Mesothelial cell of epicardium (in vitro differentiated cells): Measurements from ENCODE around the gene LRP6. TPM values are rescaled to one million over a fixed set of nuclear protein-coding genes. Genes with fewer than 3 reads are reported as not detected.

Experiments
- DNase-seq, 2 experiments: peaks; one replicate each; pipeline ENCODE4 v3.0.0; 2021; ENCODE audit warnings: low spot score in 2 of 2; ENCODE audit not compliant: unreplicated experiment in 2 of 2
- H3K27ac Mint-ChIP-seq: 2 replicates; pipeline ENCODE4 v1.8.0; 2021; ENCODE audit warnings: mixed read lengths
- H3K27me3 Mint-ChIP-seq: 2 replicates; pipeline ENCODE4 v1.8.0; 2021; ENCODE audit warnings: low read depth, mixed read lengths
- H3K36me3 Mint-ChIP-seq: 2 replicates; pipeline ENCODE4 v1.8.0; 2021; ENCODE audit warnings: mixed read lengths
- H3K4me1 Mint-ChIP-seq: 2 replicates; pipeline ENCODE4 v1.8.0; 2021; ENCODE audit warnings: mixed read lengths
- H3K4me3 Mint-ChIP-seq: 2 replicates; pipeline ENCODE4 v1.8.0; 2021; ENCODE audit warnings: mild to moderate bottlenecking, moderate library complexity, mixed read lengths
- H3K9me3 Mint-ChIP-seq: 2 replicates; pipeline ENCODE4 v1.8.0; 2021; ENCODE audit warnings: mixed read lengths
- CTCF ChIP-seq: fragments of 200-600 bp; sonication (generic); IDR thresholded peaks from one replicate; pipeline ENCODE4 v1.5.0; 2021; ENCODE audit warnings: antibody characterized with exemption; ENCODE audit not compliant: unreplicated experiment
- total RNA-seq: library from RNA; stranded (reverse); gene quantifications from 3 replicates; pipeline ENCODE4 v1.2.1, GENCODE V29; 2021

LRP6 gene
- total RNA-seq, 1 donor from 2014 or later = 72.9 TPM

GRCh38 chr12:12219664-12220063, 47.2 kb downstream of the LRP6 start:
- Mint-ChIP-seq H3K36me3 (peaks cover 6% of the 10 kb centered on the region), H3K27me3 (no peaks in the 10 kb centered on the region), H3K4me3 (no peak overlapping the region), H3K9me3 (peaks cover 11% of the 10 kb centered on the region), H3K27ac (no peak overlapping the region), H3K4me1 (peaks cover 10% of the 10 kb centered on the region)
- TF ChIP-seq CTCF = no peak
- no peak for DNase-seq

- Mint-ChIP-seq H3K36me3 (peaks cover 6% of the 10 kb centered on the region), H3K9me3 (peaks cover 15% of the 10 kb centered on the region), H3K27me3 (no peaks in the 10 kb centered on the region), H3K27ac (peak overlapping the region; percentile 68), H3K4me3 (no peak overlapping the region), H3K4me1 (peaks cover 10% of the 10 kb centered on the region)
- no peak for DNase-seq
- TF ChIP-seq CTCF = no peak
These were observed 49.9 kb downstream of the LRP6 start for GRCh38 chr12:12217018-12217359.

- H3K36me3 Mint-ChIP-seq = peaks cover 6% of the 10 kb centered on the region
- H3K27ac Mint-ChIP-seq = peak overlapping the region; percentile 68
- H3K4me1 Mint-ChIP-seq = peaks cover 10% of the 10 kb centered on the region
- TF ChIP-seq CTCF = no peak
- H3K27me3 Mint-ChIP-seq = no peaks in the 10 kb centered on the region
- no peak overlapping the region for H3K4me3 Mint-ChIP-seq
- peaks cover 15% of the 10 kb centered on the region for H3K9me3 Mint-ChIP-seq
- DNase-seq = no peak
These were observed 50.4 kb downstream of the LRP6 start for GRCh38 chr12:12216349-12217017.

GRCh38 chr12:12214635-12215131, 52.2 kb downstream of the LRP6 start:
- Mint-ChIP-seq H3K4me1 (peaks cover 10% of the 10 kb centered on the region), H3K36me3 (peaks cover 11% of the 10 kb centered on the region), H3K27me3 (no peaks in the 10 kb centered on the region), H3K4me3 (no peak overlapping the region), H3K27ac (peak overlapping the region; percentile 41), H3K9me3 (peaks cover 15% of the 10 kb centered on the region)
- TF ChIP-seq CTCF = no peak
- no peak for DNase-seq

GRCh38 chr12:12214201-12214600, 52.6 kb downstream of the LRP6 start:
- no peaks in the 10 kb centered on the region for H3K27me3 Mint-ChIP-seq
- peaks cover 9% of the 10 kb centered on the region for H3K36me3 Mint-ChIP-seq
- no peak overlapping the region for H3K27ac Mint-ChIP-seq
- no peak for TF ChIP-seq CTCF
- no peak for DNase-seq
- H3K4me3 Mint-ChIP-seq = no peak overlapping the region
- H3K9me3 Mint-ChIP-seq = peaks cover 11% of the 10 kb centered on the region
- peaks cover 10% of the 10 kb centered on the region for H3K4me1 Mint-ChIP-seq

- no peak for DNase-seq
- Mint-ChIP-seq H3K4me1 (peaks cover 12% of the 10 kb centered on the region), H3K36me3 (peaks cover 5% of the 10 kb centered on the region), H3K27me3 (no peaks in the 10 kb centered on the region), H3K27ac (no peak overlapping the region), H3K4me3 (no peak overlapping the region), H3K9me3 (peaks cover 11% of the 10 kb centered on the region)
- no peak for TF ChIP-seq CTCF
These were observed 54.1 kb downstream of the LRP6 start for GRCh38 chr12:12212769-12213168.
